Daoy (cell line): Measurements from ENCODE around the gene POLD3. TPM values are rescaled to one million over a fixed set of nuclear protein-coding genes. Genes with fewer than 3 reads are reported as not detected.

Experiments used
- DNase-seq: peaks from one replicate; pipeline ENCODE4 v3.0.0-alpha.2; 2015; ENCODE audit warnings: low read depth
- total RNA-seq: library from RNA; depleted of rRNA; stranded (reverse); fragments of >200 nt; shearing (Covaris generic); gene quantifications from 2 replicates; pipeline ENCODE4 v1.2.3, GENCODE V29; 2014

The POLD3 gene
- total RNA-seq, 1 experiment from 2014 or later = 14.3 TPM

GRCh38 chr11:74673693-74674360 is 81.4 kb downstream of the POLD3 start:
- DNase-seq = no peak

DNA sequence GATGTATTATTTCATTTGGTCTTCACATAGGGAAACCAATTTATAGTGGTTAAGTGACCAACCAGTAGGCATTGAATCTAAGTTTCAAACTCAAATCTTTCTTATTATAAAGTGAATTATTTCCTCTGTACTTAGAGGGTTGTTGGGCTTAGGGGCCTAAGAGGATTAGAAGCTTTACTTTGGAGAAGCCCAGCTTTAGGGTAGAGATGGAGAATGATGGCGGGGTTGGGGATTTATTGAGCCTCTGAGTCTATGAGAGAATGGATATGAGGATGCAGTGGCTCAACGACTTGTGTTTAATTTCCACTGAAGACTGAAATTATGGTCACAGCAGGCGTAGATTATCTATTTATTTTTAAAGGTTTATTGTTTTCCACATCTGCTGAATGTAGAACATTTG is 83.4 kb downstream of the POLD3 start:
- DNase-seq = no peak

DNA sequence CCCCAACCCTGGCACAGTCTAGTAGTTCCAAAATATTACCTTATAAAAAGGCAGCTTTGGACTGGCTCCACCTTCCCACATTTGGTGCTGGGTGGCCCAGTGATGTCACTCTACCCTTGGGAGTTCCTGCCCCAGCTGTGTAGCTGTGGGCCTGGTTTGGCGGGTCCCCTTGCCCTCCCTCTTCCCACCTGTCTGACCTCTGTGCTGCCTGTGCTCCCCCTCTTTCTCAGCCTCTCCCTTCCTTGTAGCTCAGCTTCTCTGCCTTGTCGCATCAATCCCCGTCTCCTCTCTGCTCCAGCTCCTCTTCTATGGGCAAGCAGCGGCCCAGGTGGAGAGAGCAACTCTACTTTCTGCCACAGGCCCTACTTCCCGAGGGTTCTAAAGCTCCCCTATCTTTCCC is 84.2 kb downstream of the POLD3 start:
- DNase-seq = no peak

GRCh38 chr11:74677131-74677530 is 84.7 kb downstream of the POLD3 start:
- DNase-seq = no peak

DNA sequence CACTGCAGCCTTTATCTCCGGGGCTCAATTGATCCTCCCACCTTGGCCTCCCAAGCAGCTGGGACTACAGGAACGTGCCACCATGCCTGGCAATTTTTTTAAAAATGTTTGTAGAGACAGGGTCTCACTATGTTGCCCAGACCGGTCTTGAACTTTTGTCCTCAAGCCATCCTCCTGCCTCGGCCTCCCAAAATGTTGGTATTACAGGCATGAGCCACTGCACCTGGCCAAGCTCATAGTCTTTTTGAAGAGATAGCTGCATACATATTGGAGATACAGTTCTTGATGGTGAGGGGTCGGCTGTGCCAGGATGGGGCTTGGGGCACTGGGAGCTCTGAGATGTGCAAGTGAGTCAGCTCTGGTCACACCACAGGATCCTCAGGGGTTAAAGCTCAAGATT is 85.7 kb downstream of the POLD3 start:
- no peak for DNase-seq

DNA sequence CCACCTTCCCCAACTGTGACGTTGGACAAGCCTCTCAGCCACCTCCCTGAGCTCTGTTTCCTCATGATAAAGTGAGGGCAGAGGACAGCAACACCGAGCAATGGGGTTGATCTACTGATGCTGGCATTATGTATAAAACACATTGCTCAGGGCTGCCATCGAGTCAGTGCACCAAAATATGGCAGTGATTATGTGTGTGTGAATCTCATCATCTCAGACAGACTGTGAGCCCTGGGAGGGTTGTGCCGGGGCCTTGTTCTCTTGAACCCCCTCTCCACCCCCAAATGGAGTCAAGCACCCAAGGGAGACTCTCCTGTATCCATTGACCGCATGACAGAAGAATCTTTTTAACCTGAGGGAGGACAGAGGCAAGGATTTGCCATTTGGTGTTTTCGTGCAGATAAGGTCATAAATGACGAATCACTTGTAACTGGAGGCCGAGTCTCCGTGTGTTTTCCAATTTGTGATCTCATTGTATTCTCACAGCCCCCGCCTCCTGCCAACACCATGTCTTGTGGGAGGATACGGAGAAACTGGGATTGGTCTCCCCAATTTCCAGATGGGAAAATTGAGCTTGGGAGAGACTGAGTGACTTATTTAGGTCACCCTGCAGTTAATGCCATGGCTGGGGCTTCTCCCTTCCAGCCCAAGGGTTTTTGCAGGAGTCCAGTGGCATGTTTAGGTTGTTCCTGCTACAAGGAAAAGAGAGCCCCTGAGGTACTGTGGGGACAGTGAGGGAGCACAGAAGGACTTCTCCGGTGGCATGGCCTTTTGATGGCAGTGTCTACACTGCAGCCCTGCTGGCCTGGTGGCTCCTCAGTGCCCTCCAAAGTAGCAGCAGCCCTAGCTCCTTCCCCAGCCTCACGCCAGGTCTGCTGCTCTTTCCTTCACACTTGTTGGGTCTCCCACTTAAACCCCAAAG is 86.5 kb downstream of the POLD3 start:
- DNase-seq = no peak

- DNase-seq = no peak
These were observed 87.1 kb downstream of the POLD3 start for GRCh38 chr11:74679513-74679865.

GRCh38 chr11:74680035-74680671 is 87.8 kb downstream of the POLD3 start:
- DNase-seq = no peak

- no peak for DNase-seq
These were observed 88.5 kb downstream of the POLD3 start for GRCh38 chr11:74680703-74681531.

GRCh38 chr11:74681686-74682651 is 89.6 kb downstream of the POLD3 start:
- DNase-seq = peak; percentile 45

DNA sequence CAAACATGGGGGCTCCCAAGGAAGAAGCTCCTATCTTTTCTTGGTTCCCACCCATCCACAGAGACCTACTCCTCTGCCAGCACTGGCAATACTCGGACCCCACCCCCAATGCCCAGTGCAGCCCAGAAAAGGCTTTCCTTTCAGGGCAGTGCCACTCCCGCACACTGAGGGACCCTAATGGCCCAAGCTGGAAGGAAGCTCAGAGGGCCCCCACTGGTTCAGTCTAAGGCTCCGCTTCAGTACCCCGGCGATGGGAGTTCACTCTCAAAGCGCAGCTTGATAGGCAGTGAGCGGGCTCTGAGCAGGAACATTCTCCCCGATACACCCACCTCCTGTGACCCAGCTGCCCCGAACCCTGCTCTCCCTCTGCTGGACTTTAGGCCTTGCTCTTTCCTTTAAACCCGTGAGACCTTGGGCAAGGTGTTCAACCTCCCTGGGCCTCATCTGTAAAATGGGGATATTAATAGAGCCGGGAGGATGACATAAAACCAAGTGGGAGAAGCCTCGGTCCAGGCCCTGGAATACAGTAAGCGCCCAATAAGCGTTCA is 90.4 kb downstream of the POLD3 start:
- no peak for DNase-seq

- DNase-seq = no peak
These were observed 91.0 kb downstream of the POLD3 start for GRCh38 chr11:74683279-74683871.

GRCh38 chr11:74683941-74684481 is 91.6 kb downstream of the POLD3 start:
- no peak for DNase-seq

DNA sequence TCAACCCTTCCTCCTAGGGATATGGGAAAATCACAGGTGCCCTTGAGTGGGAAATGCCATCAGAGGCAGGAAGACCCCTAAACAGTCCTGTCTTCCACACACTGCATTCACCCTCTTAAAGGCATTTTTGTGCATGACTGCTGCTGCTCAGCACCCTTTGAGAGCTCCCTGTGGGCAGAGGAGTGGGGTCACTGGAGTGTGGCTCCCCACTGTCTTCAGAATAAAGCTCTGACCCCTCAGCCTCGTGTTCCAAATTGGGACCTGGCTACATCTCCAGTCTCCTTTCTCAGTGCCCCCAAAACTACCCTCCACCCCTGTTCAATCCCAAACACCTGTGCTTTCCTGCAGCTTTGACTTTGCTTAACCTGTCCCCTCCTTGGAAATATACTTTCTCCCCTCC is 92.3 kb downstream of the POLD3 start:
- DNase-seq = no peak

- DNase-seq = no peak
These were observed 93.0 kb downstream of the POLD3 start for GRCh38 chr11:74685338-74685737.

GRCh38 chr11:74685905-74686304 is 93.5 kb downstream of the POLD3 start:
- no peak for DNase-seq

DNA sequence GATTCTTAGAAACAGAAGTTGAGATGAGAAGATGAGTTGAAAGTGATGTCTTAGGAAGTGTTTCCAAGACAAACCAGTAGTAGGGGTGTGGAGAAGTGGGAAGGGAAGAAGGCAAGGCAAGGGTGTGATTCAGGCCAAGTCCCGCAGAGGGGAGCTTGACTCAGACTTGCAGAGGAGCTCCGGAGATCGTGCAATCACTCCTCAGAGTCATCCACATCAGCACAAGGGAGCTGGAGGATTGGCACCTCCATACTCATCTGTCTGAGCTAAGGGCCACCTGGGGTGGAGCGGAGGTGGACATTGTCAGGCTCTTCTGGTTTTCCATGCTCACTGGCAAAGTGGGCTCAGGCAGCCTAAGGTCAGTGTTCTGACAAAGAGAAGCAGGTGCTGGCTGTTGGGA is 94.4 kb downstream of the POLD3 start:
- DNase-seq = peak; percentile 57

DNA sequence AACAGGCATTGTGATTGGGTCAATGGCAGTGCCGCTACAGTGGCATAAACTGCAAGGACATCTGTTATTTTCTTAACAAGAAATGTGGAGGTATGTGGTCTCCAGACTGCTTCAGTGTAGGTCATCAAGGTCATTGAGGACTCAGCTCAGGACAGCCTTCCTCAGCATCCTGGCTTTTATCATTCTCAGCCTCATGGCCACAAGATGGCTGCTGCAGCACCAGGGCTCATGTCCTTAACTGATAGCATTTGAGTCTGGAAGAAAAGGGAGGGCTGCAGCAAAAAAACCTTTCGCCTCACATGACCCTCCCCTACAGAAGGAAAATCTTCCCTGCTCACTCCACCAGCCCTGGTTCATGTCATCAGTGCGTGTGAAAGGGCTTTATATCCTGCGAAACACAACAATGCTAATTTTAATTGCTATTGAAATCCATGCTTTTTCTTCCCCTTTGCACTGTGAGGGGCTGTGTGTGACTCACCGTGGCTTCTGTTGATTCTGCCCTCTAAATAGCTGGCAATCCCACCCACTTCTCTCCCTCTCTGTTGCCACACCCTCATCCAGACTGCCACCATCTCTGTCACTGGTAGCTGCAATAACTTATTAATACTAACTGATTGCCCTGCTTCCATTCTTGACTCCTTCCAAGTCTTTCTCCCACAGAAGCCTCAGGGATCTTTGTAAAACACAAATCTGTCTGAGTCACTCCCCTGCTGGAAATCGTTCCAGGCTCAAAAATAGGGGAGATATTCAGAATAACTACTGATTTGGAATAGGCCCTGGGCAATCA is 95.0 kb downstream of the POLD3 start:
- DNase-seq = no peak

DNA sequence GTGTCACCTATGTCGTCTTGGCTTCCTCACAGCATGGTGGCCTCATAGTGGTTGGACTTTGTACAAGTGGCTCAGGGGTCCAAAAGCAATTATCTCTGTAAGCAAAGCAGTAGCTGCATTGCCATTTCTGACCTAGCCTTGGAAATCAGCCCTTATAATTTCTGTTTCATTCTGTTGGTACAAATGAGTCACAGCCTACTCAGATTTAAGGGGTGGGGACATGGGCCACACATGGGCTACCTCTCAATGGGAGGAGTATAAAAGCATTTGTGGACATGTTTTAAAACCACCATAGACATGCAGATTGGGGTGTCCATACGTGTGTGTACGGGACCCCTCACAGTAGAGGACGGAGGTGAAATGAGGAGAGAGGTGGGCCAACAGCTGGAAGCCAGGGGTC is 97.3 kb downstream of the POLD3 start:
- DNase-seq = no peak
